Endothelial cell of hepatic sinusoid (primary cell): Measurements from ENCODE around the gene MAPK12.
"Not testable (repeated sequence)": the region's sequence is repeated elsewhere in the genome, so short reads cannot be mapped to it uniquely, and the experiment has no call there.

Experiments used
- in situ Hi-C: cut with HindIII; loops from 2 replicates; pipeline ENCODE4 v1.10.0; 2017; ENCODE audit warnings: low sequenced_read_pairs

Gene MAPK12

GRCh38 chr22:50217543-50218152 is 43.8 kb downstream of the MAPK12 start:
- in situ Hi-C loops, result loop anchor here (10.0 kb wide), 1 partner anchor 137 kb away; no protein-coding TSS in a partner anchor

DNA sequence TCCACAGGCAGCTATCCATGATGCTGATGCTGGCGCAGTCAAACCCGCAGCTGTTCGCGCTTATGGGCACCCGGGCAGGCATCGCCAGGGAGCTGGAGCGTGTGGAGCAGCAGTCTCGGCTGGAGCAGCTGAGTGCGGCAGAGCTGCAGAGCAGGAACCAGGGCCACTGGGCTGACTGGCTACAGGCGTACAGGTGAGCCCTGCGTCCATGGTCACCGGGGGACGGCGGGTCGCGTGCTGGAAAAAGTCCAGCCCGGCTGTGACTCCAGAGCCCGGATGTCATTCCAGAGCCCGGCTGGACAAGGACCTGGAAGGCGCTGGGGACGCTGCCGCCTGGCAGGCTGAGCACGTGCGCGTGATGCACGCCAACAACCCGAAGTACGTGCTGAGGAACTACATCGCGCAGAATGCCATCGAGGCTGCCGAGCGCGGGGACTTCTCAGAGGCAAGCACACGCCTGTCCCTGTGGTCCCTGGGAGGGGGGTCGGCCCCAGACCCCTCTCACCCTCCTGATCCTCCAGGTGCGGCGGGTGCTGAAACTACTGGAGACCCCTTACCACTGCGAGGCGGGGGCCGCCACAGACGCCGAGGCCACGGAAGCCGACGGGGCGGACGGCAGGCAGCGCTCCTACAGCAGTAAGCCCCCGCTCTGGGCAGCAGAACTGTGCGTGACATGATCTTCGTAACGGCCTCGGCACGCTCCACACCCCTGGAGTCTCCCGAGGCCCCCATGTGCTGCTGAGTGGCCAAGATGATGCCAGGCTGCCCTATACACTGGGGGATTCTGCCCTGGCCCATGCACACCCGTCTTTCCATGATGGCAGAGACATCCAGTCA is 44.6 kb downstream of the MAPK12 start:
- in situ Hi-C loops, result loop anchor here (10.0 kb wide), 1 partner anchor 138 kb away; no protein-coding TSS in a partner anchor

GRCh38 chr22:50216055-50216683 is 45.3 kb downstream of the MAPK12 start:
- in situ Hi-C loops, result loop anchor here (10.0 kb wide), 1 partner anchor 139 kb away; no protein-coding TSS in a partner anchor

DNA sequence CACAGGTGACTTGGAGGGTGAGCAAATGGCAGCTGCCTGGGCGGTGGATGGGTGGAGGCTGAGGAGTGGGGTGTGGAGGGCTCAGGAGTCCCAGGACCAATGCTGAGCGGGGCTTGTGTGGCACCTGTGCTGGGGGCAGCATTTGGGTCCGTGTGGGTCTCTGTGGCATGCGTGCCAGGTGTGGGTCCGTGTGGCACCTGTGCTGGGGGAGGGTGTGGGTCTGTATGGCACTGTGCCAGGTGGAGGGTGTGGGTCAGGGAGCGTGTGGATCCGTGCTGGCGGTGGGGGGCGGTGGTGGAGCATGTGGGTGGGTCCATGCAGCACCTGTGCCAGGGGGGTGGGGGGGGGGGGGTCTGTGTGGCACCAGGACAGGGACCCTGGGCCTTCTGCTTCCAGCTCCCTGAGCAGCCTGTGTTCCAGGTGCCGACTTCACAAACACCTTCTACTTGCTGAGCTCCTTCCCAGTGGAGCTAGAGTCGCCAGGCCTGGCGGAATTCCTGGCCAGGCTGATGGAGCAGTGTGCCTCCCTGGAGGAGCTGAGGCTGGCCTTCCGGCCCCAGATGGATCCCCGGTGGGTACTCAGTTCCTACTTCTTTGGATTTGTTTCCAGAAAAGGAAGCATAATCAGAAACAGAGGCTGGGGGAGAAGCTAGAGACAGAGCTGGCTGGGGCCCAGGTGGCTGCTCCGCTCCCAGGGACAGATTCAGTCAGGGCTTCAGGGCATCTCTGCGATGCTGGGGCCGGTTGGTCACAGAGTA is 46.0 kb downstream of the MAPK12 start:
- in situ Hi-C loops, result loop anchor here (10.0 kb wide), 1 partner anchor 139 kb away; no protein-coding TSS in a partner anchor

DNA sequence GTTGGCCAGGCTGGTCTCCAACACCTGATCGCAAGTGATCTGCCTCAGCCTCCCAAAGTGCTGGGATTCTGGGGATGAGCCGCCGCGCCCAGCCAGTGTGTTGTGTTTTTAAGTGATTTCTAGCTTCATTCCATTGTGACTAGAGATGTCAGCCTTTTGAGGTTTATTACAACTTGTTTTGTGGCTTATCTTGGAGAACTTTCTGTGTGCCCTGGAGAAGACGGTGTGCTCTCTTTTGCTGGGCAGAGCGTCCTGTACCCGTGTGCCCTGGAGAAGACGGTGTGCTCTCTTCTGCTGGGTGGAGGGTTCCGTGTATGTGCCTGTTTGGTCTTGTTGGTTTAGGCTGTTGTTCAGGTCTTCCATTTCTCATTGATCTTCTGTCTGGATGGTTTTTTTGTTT is 48.2 kb downstream of the MAPK12 start:
- in situ Hi-C loops, result loop anchor here (10.0 kb wide), 1 partner anchor 142 kb away; no protein-coding TSS in a partner anchor

DNA sequence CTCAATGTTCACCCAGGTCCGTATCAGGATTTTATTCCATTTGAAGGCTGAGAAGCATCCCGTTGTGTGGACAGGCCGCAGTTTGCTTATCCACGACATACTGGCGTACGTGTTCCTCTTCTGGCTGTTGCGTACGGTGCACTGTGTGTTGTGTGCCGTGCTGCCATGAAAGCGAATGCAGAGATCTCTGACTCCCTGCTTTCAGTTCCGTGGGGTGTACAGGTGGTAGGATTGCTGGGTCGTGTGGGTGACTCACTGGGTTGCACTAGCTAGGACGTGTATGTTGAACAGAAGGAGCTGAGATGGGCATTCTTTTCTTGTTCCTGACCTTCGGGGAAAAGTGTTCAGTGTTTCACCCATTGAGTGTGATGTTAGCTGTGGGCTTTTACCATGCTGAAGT is 50.3 kb downstream of the MAPK12 start:
- in situ Hi-C loops, result loop anchor here (10.0 kb wide), 1 partner anchor 144 kb away; no protein-coding TSS in a partner anchor

DNA sequence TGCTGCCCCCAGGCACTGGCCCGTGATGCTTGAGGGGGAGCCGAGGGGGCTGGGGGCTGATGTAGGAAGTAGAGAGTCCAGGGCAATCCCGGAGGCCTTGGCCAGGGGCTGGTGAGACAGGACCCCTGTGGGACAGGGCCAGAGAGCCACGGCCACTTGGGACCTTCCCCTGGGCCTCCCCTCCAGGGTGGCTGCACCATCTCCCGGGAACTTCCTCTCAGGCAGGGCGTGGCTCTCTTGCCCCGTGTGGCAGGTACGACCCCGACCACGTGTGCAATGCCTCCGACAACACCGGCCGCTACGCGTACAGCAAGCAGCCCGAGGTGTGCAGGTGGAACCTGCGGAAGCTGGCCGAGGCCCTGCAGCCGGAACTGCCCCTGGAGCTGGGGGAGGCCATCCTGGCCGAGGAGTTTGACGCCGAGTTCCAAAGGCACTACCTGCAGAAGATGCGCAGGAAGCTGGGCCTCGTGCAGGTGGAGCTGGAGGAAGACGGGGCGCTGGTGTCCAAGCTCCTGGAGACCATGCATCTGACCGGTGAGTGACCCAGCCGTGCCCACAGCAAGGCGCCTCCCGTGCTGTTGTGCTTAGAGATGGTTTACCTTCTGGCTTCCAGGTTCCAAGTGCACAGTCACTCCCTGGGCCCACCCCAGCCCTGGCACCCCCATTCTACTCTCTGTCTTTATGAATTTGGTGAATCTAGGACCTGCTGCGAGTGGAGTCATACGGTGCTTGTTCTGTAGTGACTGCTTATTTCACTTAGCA is 50.9 kb downstream of the MAPK12 start:
- in situ Hi-C loops, result loop anchor here (10.0 kb wide), 1 partner anchor 144 kb away; no protein-coding TSS in a partner anchor

DNA sequence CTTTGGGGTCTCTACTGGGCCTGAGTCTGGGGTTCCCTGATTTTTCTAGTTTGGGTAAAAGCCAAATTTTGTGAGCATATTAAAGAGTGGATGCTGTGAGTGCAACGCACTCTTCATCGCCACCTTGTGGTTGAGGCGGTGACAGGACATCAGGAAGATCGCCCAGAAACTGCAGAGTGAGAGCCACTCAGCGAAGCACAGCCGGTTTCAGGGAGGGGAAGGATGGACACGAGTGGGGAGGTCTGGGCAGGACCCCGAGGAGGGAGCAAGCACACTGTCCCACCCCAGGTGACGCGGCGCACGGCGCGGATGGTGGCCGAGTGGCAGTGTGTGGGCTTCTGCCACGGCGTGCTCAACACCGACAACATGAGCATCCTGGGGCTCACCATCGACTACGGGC is 51.6 kb downstream of the MAPK12 start:
- in situ Hi-C loops, result loop anchor here (10.0 kb wide), 1 partner anchor 145 kb away; no protein-coding TSS in a partner anchor

- in situ Hi-C loops, result no loop called here
Observed at GRCh38 chr22:50208939-50209892, 52.3 kb downstream of the MAPK12 start.

GRCh38 chr22:50208430-50208938 is 53.0 kb downstream of the MAPK12 start:
- in situ Hi-C loops, result no loop called here

- in situ Hi-C loops, result no loop called here
Observed at GRCh38 chr22:50207383-50208140, 53.9 kb downstream of the MAPK12 start.

DNA sequence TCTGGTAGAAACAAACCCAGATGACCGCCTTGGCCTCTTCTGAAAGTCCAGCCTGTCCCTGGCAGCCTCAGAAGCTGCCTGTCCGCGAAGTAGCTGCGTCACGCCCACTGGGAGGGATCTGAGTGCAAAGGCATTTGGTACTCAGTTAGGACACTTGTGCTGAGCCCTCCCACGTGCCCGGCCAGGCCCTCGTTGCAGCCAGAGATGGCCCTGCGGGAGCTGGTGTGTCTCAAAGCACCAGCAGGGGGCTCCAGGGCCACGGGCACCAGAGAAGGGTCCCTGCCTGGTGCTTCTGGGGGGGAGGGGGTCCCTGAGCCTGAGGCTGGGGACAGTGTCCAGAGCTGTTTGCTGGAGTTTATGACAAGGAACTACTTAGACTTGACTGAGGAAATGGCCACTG is 54.9 kb downstream of the MAPK12 start:
- in situ Hi-C loops, result no loop called here

GRCh38 chr22:50205781-50206569 is 55.5 kb downstream of the MAPK12 start:
- in situ Hi-C loops, result no loop called here

DNA sequence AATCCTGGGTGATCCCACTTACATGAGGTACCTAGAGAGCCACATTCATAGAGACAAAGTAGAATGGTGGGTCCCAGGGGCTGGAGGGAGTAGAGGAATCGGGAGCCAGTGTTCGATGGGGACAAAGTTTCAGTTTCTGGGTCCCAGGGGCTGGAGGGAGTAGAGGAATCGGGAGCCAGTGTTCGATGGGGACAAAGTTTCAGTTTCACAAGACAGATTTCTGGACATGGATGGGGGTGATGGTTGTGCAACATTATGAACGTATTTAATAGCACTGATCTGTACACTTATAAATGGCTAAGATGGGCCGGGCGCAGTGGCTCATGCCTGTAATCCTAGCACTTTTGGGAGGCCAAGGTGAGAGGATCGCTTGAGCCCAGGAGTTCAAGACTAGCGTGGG is 56.5 kb downstream of the MAPK12 start:
- in situ Hi-C loops, result not testable (repeated sequence)

DNA sequence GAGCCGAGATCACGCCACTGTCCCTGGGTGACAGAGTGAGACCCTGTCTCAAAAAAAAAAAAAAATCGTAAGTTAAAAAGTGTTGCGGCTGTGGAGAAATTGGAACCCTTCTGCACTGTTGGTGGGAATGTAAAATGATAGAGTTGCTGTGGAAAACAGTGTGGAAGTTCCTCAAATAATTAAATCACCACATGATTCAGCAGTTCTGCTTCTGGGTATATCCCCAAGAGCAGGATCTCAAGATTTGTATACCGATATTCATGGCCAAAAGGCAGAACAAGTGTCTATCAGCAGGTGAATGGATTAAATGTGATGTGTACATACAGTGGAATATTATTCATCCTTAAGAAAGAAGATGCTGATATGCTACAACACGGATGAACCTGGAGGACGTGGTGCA is 56.9 kb downstream of the MAPK12 start:
- in situ Hi-C loops, result no loop called here

DNA sequence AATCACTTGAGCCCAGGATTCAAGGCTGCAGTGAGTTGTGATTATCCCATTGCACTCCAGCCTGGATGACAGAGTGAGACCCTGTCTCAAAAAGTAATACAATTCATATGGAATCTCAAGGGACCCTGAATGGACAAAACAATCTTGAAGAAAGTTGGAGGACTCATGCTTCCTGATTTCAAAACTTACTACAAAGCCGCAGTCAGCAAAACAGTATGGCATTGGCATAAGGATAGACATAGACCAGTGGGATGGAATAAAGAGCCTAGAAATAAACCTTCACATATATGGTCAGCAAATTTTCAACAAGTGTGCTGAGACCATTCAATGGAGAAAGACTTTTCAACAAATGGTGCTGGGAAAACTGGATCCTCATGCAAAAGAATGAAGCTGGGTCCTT is 58.2 kb downstream of the MAPK12 start:
- in situ Hi-C loops, result no loop called here
